Measurements from ENCODE around the gene COPE.

The COPE gene

GRCh38 chr19:18893587-18894253, 25.5 kb downstream of the COPE start:
- Histone ChIP-seq H3K27ac (no peak overlapping the region), H3K79me2 (no peaks in the 10 kb centered on the region), H3K36me3 (ENCODE audit: control insufficient read depth, insufficient read depth, low read length) (no peaks in the 10 kb centered on the region), H3K4me3 (ENCODE audit: low read depth, low read length) (no peak overlapping the region), H3K9me3 (ENCODE audit: control insufficient read depth, low read length) (no peaks in the 10 kb centered on the region), H2AFZ (no peak overlapping the region), H3K27me3 (ENCODE audit: control insufficient read depth, insufficient read depth, low read length) (no peaks in the 10 kb centered on the region), H3K9ac (no peak overlapping the region), H3K4me1 (peaks cover 2% of the 10 kb centered on the region), H3K4me2 (ENCODE audit: low read length) (no peak overlapping the region)
- no peak for TF ChIP-seq CTCF (IDR thresholded peaks at IDR 0.05)

GRCh38 chr19:18889949-18890745, 29.0 kb downstream of the COPE start:
- H3K9ac ChIP-seq = no peak overlapping the region
- no peak overlapping the region for H3K27ac ChIP-seq
- H3K4me1 ChIP-seq = peaks cover 2% of the 10 kb centered on the region
- H2AFZ ChIP-seq = no peak overlapping the region
- H3K27me3 ChIP-seq (ENCODE audit: control insufficient read depth, insufficient read depth, low read length) = no peaks in the 10 kb centered on the region
- no peaks in the 10 kb centered on the region for H3K36me3 ChIP-seq (ENCODE audit: control insufficient read depth, insufficient read depth, low read length)
- no peak for TF ChIP-seq CTCF (IDR thresholded peaks at IDR 0.05)
- no peak overlapping the region for H3K4me2 ChIP-seq (ENCODE audit: low read length)
- no peaks in the 10 kb centered on the region for H3K79me2 ChIP-seq
- H3K9me3 ChIP-seq (ENCODE audit: control insufficient read depth, low read length) = no peaks in the 10 kb centered on the region
- H3K4me3 ChIP-seq (ENCODE audit: low read depth, low read length) = no peak overlapping the region

- H3K4me2 ChIP-seq (ENCODE audit: low read length) = no peak overlapping the region
- H3K9me3 ChIP-seq (ENCODE audit: control insufficient read depth, low read length) = no peaks in the 10 kb centered on the region
- H3K4me1 ChIP-seq = no peaks in the 10 kb centered on the region
- TF ChIP-seq CTCF (IDR thresholded peaks at IDR 0.05) = no peak
- no peaks in the 10 kb centered on the region for H3K79me2 ChIP-seq
- H2AFZ ChIP-seq = no peak overlapping the region
- no peak overlapping the region for H3K4me3 ChIP-seq (ENCODE audit: low read depth, low read length)
- no peak overlapping the region for H3K27ac ChIP-seq
- H3K27me3 ChIP-seq (ENCODE audit: control insufficient read depth, insufficient read depth, low read length) = no peaks in the 10 kb centered on the region
- no peak overlapping the region for H3K9ac ChIP-seq
- no peaks in the 10 kb centered on the region for H3K36me3 ChIP-seq (ENCODE audit: control insufficient read depth, insufficient read depth, low read length)
These were observed 32.2 kb downstream of the COPE start for GRCh38 chr19:18886972-18887371.

GRCh38 chr19:18883526-18884304, 35.5 kb downstream of the COPE start:
- H3K79me2 ChIP-seq = no peaks in the 10 kb centered on the region
- H2AFZ ChIP-seq = no peak overlapping the region
- no peaks in the 10 kb centered on the region for H3K4me1 ChIP-seq
- no peak overlapping the region for H3K4me2 ChIP-seq (ENCODE audit: low read length)
- no peak overlapping the region for H3K27ac ChIP-seq
- H3K9ac ChIP-seq = no peak overlapping the region
- H3K36me3 ChIP-seq (ENCODE audit: control insufficient read depth, insufficient read depth, low read length) = no peaks in the 10 kb centered on the region
- TF ChIP-seq CTCF (IDR thresholded peaks at IDR 0.05) = no peak
- H3K27me3 ChIP-seq (ENCODE audit: control insufficient read depth, insufficient read depth, low read length) = no peaks in the 10 kb centered on the region
- no peak overlapping the region for H3K4me3 ChIP-seq (ENCODE audit: low read depth, low read length)
- no peaks in the 10 kb centered on the region for H3K9me3 ChIP-seq (ENCODE audit: control insufficient read depth, low read length)
